Ishikawa (cell line): ENCODE measurements around the gene TSPEAR.

Source experiments
- CEBPB ChIP-seq: IDR thresholded peaks from 2 replicates; pipeline ENCODE4 v1.6.1; 2012
- EP300 ChIP-seq: IDR thresholded peaks from 2 replicates; pipeline ENCODE4 v1.6.1; 2012; ENCODE audit warnings: borderline replicate concordance
- RAD21 ChIP-seq: IDR thresholded peaks from 2 replicates; pipeline ENCODE4 v1.6.1; 2012; ENCODE audit warnings: low read depth
- TAF1 ChIP-seq: IDR thresholded peaks from 2 replicates; pipeline ENCODE4 v1.6.1; 2012; ENCODE audit warnings: low read depth, mild to moderate bottlenecking
- YY1 ChIP-seq: IDR thresholded peaks from 2 replicates; pipeline ENCODE4 v1.6.1; 2012; ENCODE audit warnings: low read depth
- ZBTB7A ChIP-seq: IDR thresholded peaks from 2 replicates; pipeline ENCODE4 v1.6.1; 2012; ENCODE audit warnings: low read depth

GRCh38 chr21:44734841-44735240 is 23.5 kb upstream of the TSPEAR start:
- no peak for TF ChIP-seq RAD21
- TF ChIP-seq ZBTB7A = no peak
- no peak for TF ChIP-seq CEBPB
- no peak for TF ChIP-seq EP300
- no peak for TF ChIP-seq YY1
- no peak for TF ChIP-seq TAF1
